ENCODE measurements around the gene P4HA2.

The P4HA2 gene

DNA sequence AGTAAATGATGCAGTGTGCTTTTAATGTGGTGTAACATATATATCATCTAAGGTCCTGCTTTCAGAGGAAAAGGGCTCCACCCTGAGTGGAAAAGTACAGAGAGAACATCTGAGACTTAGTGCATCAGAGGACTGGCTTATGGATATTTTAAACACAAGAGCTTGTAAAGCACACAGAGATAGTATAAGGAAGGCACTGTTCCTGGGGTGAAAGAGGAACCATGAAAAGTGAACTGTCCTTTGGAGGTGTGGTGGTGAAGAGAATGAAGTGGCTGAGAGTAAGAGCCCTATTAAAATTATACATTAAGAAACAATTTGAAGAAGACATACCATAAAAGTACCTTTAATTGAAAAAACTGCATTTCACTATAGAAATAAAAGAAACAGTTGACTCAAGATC, 85.2 kb downstream of the P4HA2 start:
- Histone ChIP-seq H3K4me1 (ENCODE audit: low read length) (peaks cover 6% of the 10 kb centered on the region; the same call in 1 of the 2 replicates), H3K36me3 (replicated peaks; ENCODE audit: insufficient read depth, low read length) (no peaks in the 10 kb centered on the region), H3K9me2 (replicated peaks; ENCODE audit: insufficient read depth, low read length) (no peaks in the 10 kb centered on the region), H2AFZ (ENCODE audit: low read length) (no peak overlapping the region), H3K9me3 (replicated peaks; ENCODE audit: insufficient read depth, low read length) (no peaks in the 10 kb centered on the region), H4K20me1 (ENCODE audit: insufficient read depth, low read length) (no peaks in the 10 kb centered on the region), H3K9ac (ENCODE audit: low read length) (no peak overlapping the region), H3K79me2 (ENCODE audit: low read length) (no peaks in the 10 kb centered on the region), H3K27ac (ENCODE audit: low read length) (no peak overlapping the region), H3K27me3 (replicated peaks; ENCODE audit: insufficient read depth, low read length) (no peaks in the 10 kb centered on the region), H3K4me2 (ENCODE audit: low read depth, low read length) (no peak overlapping the region), H3F3A (ENCODE audit: insufficient read depth, low read length) (no peaks in the 10 kb centered on the region), H3K4me3 (ENCODE audit: low read length) (no peak overlapping the region)
- TF ChIP-seq, protein P1, sequence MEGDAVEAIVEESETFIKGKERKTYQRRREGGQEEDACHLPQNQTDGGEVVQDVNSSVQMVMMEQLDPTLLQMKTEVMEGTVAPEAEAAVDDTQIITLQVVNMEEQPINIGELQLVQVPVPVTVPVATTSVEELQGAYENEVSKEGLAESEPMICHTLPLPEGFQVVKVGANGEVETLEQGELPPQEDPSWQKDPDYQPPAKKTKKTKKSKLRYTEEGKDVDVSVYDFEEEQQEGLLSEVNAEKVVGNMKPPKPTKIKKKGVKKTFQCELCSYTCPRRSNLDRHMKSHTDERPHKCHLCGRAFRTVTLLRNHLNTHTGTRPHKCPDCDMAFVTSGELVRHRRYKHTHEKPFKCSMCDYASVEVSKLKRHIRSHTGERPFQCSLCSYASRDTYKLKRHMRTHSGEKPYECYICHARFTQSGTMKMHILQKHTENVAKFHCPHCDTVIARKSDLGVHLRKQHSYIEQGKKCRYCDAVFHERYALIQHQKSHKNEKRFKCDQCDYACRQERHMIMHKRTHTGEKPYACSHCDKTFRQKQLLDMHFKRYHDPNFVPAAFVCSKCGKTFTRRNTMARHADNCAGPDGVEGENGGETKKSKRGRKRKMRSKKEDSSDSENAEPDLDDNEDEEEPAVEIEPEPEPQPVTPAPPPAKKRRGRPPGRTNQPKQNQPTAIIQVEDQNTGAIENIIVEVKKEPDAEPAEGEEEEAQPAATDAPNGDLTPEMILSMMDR (IDR thresholded peaks at IDR 0.05; ENCODE audit: low read length): no peak
- TF ChIP-seq EZH2 (optimal IDR thresholded peaks at IDR 0.05; ENCODE audit: low read depth, low read length): no peak
- DNase-seq: no peak

Data from MM.1S (cell line).